Loucy (cell line): Measurements from ENCODE around the gene CEP128.

ENCODE experiments used
- EZH2phosphoT487 ChIP-seq: fragments of 200-600 bp; IDR thresholded peaks from 2 replicates; pipeline ENCODE4 v1.6.1; 2018; ENCODE audit warnings: antibody characterized with exemption, mild to moderate bottlenecking, moderate library complexity, borderline replicate concordance
- TF ChIP-seq, protein P1 (sequence below): fragments of 200-600 bp; sonication (generic); conservative IDR thresholded peaks from 2 replicates; pipeline ENCODE4 v1.5.1; 2014; ENCODE audit warnings: mild to moderate bottlenecking, antibody characterized with exemption, low read length

GRCh38 chr14:80839743-80840142 is 101.8 kb downstream of the CEP128 start:
- TF ChIP-seq, protein P1, sequence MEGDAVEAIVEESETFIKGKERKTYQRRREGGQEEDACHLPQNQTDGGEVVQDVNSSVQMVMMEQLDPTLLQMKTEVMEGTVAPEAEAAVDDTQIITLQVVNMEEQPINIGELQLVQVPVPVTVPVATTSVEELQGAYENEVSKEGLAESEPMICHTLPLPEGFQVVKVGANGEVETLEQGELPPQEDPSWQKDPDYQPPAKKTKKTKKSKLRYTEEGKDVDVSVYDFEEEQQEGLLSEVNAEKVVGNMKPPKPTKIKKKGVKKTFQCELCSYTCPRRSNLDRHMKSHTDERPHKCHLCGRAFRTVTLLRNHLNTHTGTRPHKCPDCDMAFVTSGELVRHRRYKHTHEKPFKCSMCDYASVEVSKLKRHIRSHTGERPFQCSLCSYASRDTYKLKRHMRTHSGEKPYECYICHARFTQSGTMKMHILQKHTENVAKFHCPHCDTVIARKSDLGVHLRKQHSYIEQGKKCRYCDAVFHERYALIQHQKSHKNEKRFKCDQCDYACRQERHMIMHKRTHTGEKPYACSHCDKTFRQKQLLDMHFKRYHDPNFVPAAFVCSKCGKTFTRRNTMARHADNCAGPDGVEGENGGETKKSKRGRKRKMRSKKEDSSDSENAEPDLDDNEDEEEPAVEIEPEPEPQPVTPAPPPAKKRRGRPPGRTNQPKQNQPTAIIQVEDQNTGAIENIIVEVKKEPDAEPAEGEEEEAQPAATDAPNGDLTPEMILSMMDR: no peak
- TF ChIP-seq EZH2phosphoT487: no peak
